Measurements from ENCODE around the gene TDRD9. TPM values are rescaled to one million over a fixed set of nuclear protein-coding genes. Genes with fewer than 3 reads are reported as not detected.

Gene TDRD9
- total RNA-seq, 1 donor from 2014 or later, result not detected

DNA sequence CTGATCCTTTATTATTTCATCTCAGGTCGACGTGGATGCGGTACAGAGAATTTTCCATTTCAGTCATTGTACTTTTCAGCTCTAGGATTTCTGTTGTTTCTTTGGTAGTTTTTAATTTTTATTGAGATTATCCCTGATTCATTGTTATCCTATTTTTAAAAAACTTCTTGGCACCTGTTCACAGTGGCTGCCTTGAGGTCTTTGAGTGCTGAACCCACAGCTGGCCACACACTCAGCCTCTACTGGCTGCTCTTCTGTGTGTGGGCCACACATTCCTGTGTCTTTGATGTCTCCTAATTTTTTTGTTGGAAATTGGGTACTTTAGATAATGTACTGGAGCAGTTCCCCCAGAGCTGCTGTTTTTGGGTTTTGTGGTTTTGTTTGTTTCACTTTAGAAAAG lies 119.5 kb downstream of the TDRD9 start:
- Mint-ChIP-seq H3K36me3 (ENCODE audit: low read depth, unreplicated experiment) (no peaks in the 10 kb centered on the region), H3K9me3 (ENCODE audit: unreplicated experiment) (peaks cover 2% of the 10 kb centered on the region), H3K27me3 (ENCODE audit: low read depth, unreplicated experiment) (peaks cover 4% of the 10 kb centered on the region), H3K27ac (ENCODE audit: unreplicated experiment) (no peak overlapping the region), H3K4me1 (ENCODE audit: low read depth, unreplicated experiment) (peaks cover 8% of the 10 kb centered on the region), H3K4me3 (ENCODE audit: unreplicated experiment) (no peak overlapping the region)
- no peak for FAIRE-seq
- Histone ChIP-seq H3K9ac (ENCODE audit: low read length) (no peak overlapping the region), H3K79me2 (ENCODE audit: insufficient read depth, low read length) (no peaks in the 10 kb centered on the region), H3K4me2 (ENCODE audit: low read length) (no peak overlapping the region), H3K36me3 (ENCODE audit: insufficient read depth, low read length) (no peaks in the 10 kb centered on the region), H3K4me3 (ENCODE audit: insufficient read depth, low read depth, low read length) (no peak overlapping the region), H3K27ac (ENCODE audit: low read depth, low read length) (no peak overlapping the region), H3K27me3 (ENCODE audit: insufficient read depth, low read length) (no peaks in the 10 kb centered on the region), H2AFZ (ENCODE audit: low read depth, low read length) (no peak overlapping the region), H4K20me1 (ENCODE audit: insufficient read depth, low read length) (no peaks in the 10 kb centered on the region), H3K4me1 (ENCODE audit: insufficient read depth, low read length) (no peaks in the 10 kb centered on the region), H3K9me3 (ENCODE audit: insufficient read depth, low read depth, low read length) (no peaks in the 10 kb centered on the region)
- no peak for DNase-seq (ENCODE audit: low read depth)
- no peak for TF ChIP-seq EZH2 (IDR thresholded peaks at IDR 0.05; ENCODE audit: insufficient read depth, low read length)
- TF ChIP-seq, protein P1, sequence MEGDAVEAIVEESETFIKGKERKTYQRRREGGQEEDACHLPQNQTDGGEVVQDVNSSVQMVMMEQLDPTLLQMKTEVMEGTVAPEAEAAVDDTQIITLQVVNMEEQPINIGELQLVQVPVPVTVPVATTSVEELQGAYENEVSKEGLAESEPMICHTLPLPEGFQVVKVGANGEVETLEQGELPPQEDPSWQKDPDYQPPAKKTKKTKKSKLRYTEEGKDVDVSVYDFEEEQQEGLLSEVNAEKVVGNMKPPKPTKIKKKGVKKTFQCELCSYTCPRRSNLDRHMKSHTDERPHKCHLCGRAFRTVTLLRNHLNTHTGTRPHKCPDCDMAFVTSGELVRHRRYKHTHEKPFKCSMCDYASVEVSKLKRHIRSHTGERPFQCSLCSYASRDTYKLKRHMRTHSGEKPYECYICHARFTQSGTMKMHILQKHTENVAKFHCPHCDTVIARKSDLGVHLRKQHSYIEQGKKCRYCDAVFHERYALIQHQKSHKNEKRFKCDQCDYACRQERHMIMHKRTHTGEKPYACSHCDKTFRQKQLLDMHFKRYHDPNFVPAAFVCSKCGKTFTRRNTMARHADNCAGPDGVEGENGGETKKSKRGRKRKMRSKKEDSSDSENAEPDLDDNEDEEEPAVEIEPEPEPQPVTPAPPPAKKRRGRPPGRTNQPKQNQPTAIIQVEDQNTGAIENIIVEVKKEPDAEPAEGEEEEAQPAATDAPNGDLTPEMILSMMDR (IDR thresholded peaks at IDR 0.05; ENCODE audit: insufficient read depth, low read depth, low read length), result no peak

DNA sequence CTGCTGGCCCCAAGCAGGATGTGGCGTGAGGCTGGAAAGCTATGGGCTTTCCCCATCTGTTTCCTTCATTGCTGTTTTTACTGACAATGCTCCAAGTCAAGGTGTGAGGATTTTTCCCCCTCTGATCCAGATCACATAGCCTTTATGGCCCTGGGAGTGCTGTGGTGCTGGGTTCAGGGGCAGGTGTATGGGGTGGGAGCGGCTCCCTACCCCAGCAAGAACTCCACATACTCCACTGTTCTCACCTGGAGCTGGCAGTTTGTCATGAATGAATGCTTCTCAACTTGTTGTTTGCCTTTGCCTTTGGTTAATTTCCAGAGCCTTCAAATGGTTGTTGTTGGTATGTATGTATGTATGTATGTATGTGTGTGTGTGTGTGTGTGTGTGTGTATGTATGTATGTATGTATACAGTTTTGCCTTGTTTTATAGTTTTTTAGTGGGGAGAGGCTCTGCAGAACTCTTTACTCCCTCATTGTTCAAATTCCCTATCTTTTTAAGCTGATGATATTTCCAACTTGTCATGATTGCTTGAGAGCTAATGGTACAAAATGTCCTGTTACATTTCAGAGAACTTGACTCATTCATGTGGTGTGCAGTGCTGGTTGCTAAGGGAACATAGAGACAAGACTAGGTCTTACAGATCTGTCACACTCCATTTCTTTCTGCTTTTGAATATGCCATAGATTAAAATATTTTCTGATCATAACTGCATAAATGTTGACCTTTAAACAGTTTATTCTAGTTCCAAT lies 120.7 kb downstream of the TDRD9 start:
- Mint-ChIP-seq H3K27ac (ENCODE audit: unreplicated experiment) (peak overlapping the region; percentile 50), H3K36me3 (ENCODE audit: low read depth, unreplicated experiment) (no peaks in the 10 kb centered on the region), H3K4me1 (ENCODE audit: low read depth, unreplicated experiment) (peaks cover 8% of the 10 kb centered on the region), H3K9me3 (ENCODE audit: unreplicated experiment) (peaks cover 2% of the 10 kb centered on the region), H3K27me3 (ENCODE audit: low read depth, unreplicated experiment) (peaks cover 5% of the 10 kb centered on the region), H3K4me3 (ENCODE audit: unreplicated experiment) (no peak overlapping the region)
- Histone ChIP-seq H3K4me2 (ENCODE audit: low read length) (no peak overlapping the region), H3K9me3 (ENCODE audit: insufficient read depth, low read depth, low read length) (no peaks in the 10 kb centered on the region), H3K36me3 (ENCODE audit: insufficient read depth, low read length) (no peaks in the 10 kb centered on the region), H3K27me3 (ENCODE audit: insufficient read depth, low read length) (no peaks in the 10 kb centered on the region), H3K79me2 (ENCODE audit: insufficient read depth, low read length) (no peaks in the 10 kb centered on the region), H3K9ac (ENCODE audit: low read length) (no peak overlapping the region), H3K4me1 (ENCODE audit: insufficient read depth, low read length) (no peaks in the 10 kb centered on the region), H4K20me1 (ENCODE audit: insufficient read depth, low read length) (no peaks in the 10 kb centered on the region), H2AFZ (ENCODE audit: low read depth, low read length) (no peak overlapping the region), H3K4me3 (ENCODE audit: insufficient read depth, low read depth, low read length) (no peak overlapping the region), H3K27ac (ENCODE audit: low read depth, low read length) (no peak overlapping the region)
- no peak for FAIRE-seq
- TF ChIP-seq EZH2 (IDR thresholded peaks at IDR 0.05; ENCODE audit: insufficient read depth, low read length), result no peak
- TF ChIP-seq, protein P1 (IDR thresholded peaks at IDR 0.05; ENCODE audit: insufficient read depth, low read depth, low read length), result no peak
- no peak for DNase-seq (ENCODE audit: low read depth)

DNA sequence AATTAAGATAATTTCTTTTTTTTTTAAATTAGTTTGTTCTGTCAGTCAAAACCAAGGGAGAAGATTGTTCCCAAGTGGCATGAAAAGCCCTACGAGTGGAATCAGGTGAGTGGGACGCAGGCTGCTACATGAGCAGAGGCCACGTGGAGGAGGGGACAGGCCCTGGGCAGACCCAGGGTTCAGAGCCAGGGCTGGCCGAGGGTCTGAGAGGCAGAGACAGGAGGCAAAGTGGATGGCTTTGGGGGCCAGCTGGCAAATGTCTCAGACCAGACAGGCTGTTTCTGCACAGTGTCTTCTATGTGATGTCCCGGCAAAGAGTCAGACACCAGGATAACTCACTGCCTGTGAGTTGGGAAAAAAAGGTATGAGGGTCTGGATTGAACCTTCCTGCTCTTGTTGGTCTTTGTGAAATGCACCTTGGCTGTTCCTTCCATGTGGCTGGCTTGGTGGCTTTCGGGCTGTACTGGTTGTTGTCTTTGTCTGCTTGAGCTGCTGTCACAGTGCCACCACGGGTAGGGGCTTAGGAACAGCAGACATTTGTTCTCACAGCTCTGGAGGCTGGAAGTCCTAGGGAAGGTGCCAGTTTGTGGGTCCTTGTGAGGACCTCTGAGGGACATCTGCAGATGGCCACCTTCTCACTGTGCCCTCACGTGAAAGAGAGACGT lies 121.5 kb downstream of the TDRD9 start:
- Mint-ChIP-seq H3K27me3 (ENCODE audit: low read depth, unreplicated experiment) (peaks cover 5% of the 10 kb centered on the region), H3K4me3 (ENCODE audit: unreplicated experiment) (no peak overlapping the region), H3K4me1 (ENCODE audit: low read depth, unreplicated experiment) (peaks cover 8% of the 10 kb centered on the region), H3K36me3 (ENCODE audit: low read depth, unreplicated experiment) (no peaks in the 10 kb centered on the region), H3K27ac (ENCODE audit: unreplicated experiment) (peak overlapping the region; percentile 74), H3K9me3 (ENCODE audit: unreplicated experiment) (peaks cover 2% of the 10 kb centered on the region)
- no peak overlapping the region for H2AFZ ChIP-seq (ENCODE audit: low read depth, low read length)
- no peak overlapping the region for H3K4me2 ChIP-seq (ENCODE audit: low read length)
- H3K4me3 ChIP-seq (ENCODE audit: insufficient read depth, low read depth, low read length), result no peak overlapping the region
- no peaks in the 10 kb centered on the region for H3K36me3 ChIP-seq (ENCODE audit: insufficient read depth, low read length)
- DNase-seq (ENCODE audit: low read depth), result no peak
- FAIRE-seq, result no peak
- H3K9me3 ChIP-seq (ENCODE audit: insufficient read depth, low read depth, low read length), result no peaks in the 10 kb centered on the region
- no peaks in the 10 kb centered on the region for H4K20me1 ChIP-seq (ENCODE audit: insufficient read depth, low read length)
- no peak overlapping the region for H3K9ac ChIP-seq (ENCODE audit: low read length)
- no peak overlapping the region for H3K27ac ChIP-seq (ENCODE audit: low read depth, low read length)
- no peaks in the 10 kb centered on the region for H3K27me3 ChIP-seq (ENCODE audit: insufficient read depth, low read length)
- no peaks in the 10 kb centered on the region for H3K79me2 ChIP-seq (ENCODE audit: insufficient read depth, low read length)
- no peaks in the 10 kb centered on the region for H3K4me1 ChIP-seq (ENCODE audit: insufficient read depth, low read length)
- no peak for TF ChIP-seq EZH2 (IDR thresholded peaks at IDR 0.05; ENCODE audit: insufficient read depth, low read length)
- TF ChIP-seq, protein P1 (IDR thresholded peaks at IDR 0.05; ENCODE audit: insufficient read depth, low read depth, low read length), result no peak
